Heart right ventricle (tissue), 16 donors: ENCODE results near the gene MAP3K6. TPM values are rescaled to one million over a fixed set of nuclear protein-coding genes. Genes with fewer than 3 reads are reported as not detected.
"Not testable (repeated sequence)": the region's sequence is repeated elsewhere in the genome, so short reads cannot be mapped to it uniquely, and the experiment has no call there.

Experiments used
- ATAC-seq, 8 donors: fragments of 200-7000 bp; cut with Tn5 transposase; one replicate each; pipeline ENCODE4 v1.9.1; 2020; ENCODE audit warnings: mild to moderate bottlenecking in 8 of 8, moderate library complexity in 8 of 8, moderate number of reproducible peaks in 1 of 8
- DNase-seq, 2 donors: peaks; one replicate each; pipeline ENCODE4 v3.0.0-alpha.2; 2020
- H3K27ac ChIP-seq, 10 donors: fragments of 200-600 bp; sonication (generic) in 2 of 10; one replicate each; pipeline versions ENCODE4 v1.5.0 to v1.8.0; 2020 to 2022; ENCODE audit warnings: mild to moderate bottlenecking in 3 of 10
- H3K27me3 ChIP-seq, 7 donors: fragments of 200-600 bp; one replicate each; pipeline ENCODE4 v1.8.0; 2021 to 2022; ENCODE audit warnings: mild to moderate bottlenecking in 2 of 7
- H3K36me3 ChIP-seq, 9 donors: fragments of 200-600 bp; sonication (generic) in 1 of 9; one replicate each; pipeline versions ENCODE4 v1.5.0 to v1.8.0; 2020 to 2022; ENCODE audit warnings: mild to moderate bottlenecking in 2 of 9
- H3K4me1 ChIP-seq, 9 donors: fragments of 200-600 bp; sonication (generic) in 1 of 9; one replicate each; pipeline versions ENCODE4 v1.5.0 to v1.8.0; 2020 to 2022; ENCODE audit warnings: mild to moderate bottlenecking in 4 of 9
- H3K4me3 ChIP-seq, 10 donors: fragments of 200-600 bp; sonication (generic) in 2 of 10; one replicate each; pipeline versions ENCODE4 v1.5.0 to v1.8.0; 2020 to 2022; ENCODE audit warnings: mild to moderate bottlenecking in 7 of 10, moderate library complexity in 2 of 10
- H3K9me3 ChIP-seq, 11 donors: fragments of 200-600 bp in 10 of 11; sonication (generic) in 2 of 11; one replicate each; pipeline versions ENCODE4 v1.5.0 to v1.8.0; 2013 to 2022; ENCODE audit warnings: mild to moderate bottlenecking in 2 of 11, control low read depth in 1 of 11, moderate library complexity in 1 of 11
- WGBS, 2 donors: extraction: QIAGEN DNeasy Blood & Tissue Kit; methylation state at CpG; one replicate each; pipeline ENCODE4 v1.1.7; 2013; ENCODE audit warnings: inconsistent platforms in 1 of 2; 5-methylcytosine and 5-hydroxymethylcytosine counted together
- intact Hi-C, 10 donors: fragments of 100-400 bp; cut with DNase I; formaldehyde crosslinking; loops; one replicate each; pipeline versions ENCODE4 v1.11.1 to v1.14.2; 2022
- polyA plus RNA-seq, 2 donors: library from polyadenylated mRNA; stranded (reverse); fragments of 200-250 nt; gene quantifications; one replicate each; pipeline ENCODE4 v1.2.3, GENCODE V29; 2013
- total RNA-seq, 10 donors: library from RNA; stranded (reverse); fragmentation: NEBNext Ultra II Directional in 3 of 10; extraction: Animal tissue kit (Norgen Biotek cat#: 25700) in 3 of 10; gene quantifications; one replicate each; pipeline versions ENCODE4 v1.2.1 to v1.2.4, GENCODE V29; 2021 to 2023
- TF ChIP-seq, protein P1 (sequence below), 9 donors: fragments of 200-600 bp; sonication (generic) in 2 of 9; IDR thresholded peaks; one replicate each; pipeline versions ENCODE4 v1.5.0 to v1.8.0; 2021 to 2022; ENCODE audit warnings: antibody characterized with exemption in 9 of 9, mild to moderate bottlenecking in 5 of 9, moderate library complexity in 1 of 9
- donor health status: Arrhythmogenic right ventricular cardiomyopathy.
- donor health status: ischemic (EF 13 %, LVEDD 7.1; RV severe dilation, severe dysfunction).
- donor health status: healthy with polysubstance abuse.
- donor health status: DM: no; HTN: yes; CAD: no.
- donor health status: DM: no; HTN: no; CAD: no.
- donor health status: ischemic (EF 25% LVEDD 6.9; RV normal size, moderate dysfunction).
- donor health status: ischemic (EF 25% LVEDD 5.7; RV mildly dilated, moderate dysfunction).
- donor health status: healthy.
- donor health status: DM: yes; HTN: yes; CAD: no.
- donor health status: Ischemic cardiomyopathy.
- donor health status: ischemic (EF 35%, LVEDD 5.7; RV mildly dilated, moderate dysfunction).
- donor health status: nonischemic (EF 11% LVEDD 7.7; RV severe dilation, severe dysfunction).
- donor health status: DM: yes; HTN: yes; CAD: no.
- donor health status: PGD.
- donor health status: ischemic (EF 29% LVEDD 5.4; RV normal size, mild dysfunction).
- donor health status: nonischemic (EF 23%, LVEDD 6.1; RV moderate dilation, normal function).

Gene MAP3K6
- total and polyA plus RNA-seq, 12 donors: 18.6 to 179 (median 30.4) TPM

GRCh38 chr1:27406362-27406680 lies 39.6 kb upstream of the MAP3K6 start:
- H3K4me3 ChIP-seq: no peak overlapping the region
- no peaks in the 10 kb centered on the region for H3K9me3 ChIP-seq
- peak overlapping the region; percentile 68 to 91 (median 82) for H3K27ac ChIP-seq
- H3K4me1 ChIP-seq: peaks cover 41 to 65% (median 59%) of the 10 kb centered on the region in 9 donors
- ATAC-seq (no peak), DNase-seq (no peak)
- no peaks in the 10 kb centered on the region for H3K27me3 ChIP-seq
- H3K36me3 ChIP-seq: peaks cover 0 to 61% (median 31%) of the 10 kb centered on the region in 9 donors
- TF ChIP-seq, protein P1, sequence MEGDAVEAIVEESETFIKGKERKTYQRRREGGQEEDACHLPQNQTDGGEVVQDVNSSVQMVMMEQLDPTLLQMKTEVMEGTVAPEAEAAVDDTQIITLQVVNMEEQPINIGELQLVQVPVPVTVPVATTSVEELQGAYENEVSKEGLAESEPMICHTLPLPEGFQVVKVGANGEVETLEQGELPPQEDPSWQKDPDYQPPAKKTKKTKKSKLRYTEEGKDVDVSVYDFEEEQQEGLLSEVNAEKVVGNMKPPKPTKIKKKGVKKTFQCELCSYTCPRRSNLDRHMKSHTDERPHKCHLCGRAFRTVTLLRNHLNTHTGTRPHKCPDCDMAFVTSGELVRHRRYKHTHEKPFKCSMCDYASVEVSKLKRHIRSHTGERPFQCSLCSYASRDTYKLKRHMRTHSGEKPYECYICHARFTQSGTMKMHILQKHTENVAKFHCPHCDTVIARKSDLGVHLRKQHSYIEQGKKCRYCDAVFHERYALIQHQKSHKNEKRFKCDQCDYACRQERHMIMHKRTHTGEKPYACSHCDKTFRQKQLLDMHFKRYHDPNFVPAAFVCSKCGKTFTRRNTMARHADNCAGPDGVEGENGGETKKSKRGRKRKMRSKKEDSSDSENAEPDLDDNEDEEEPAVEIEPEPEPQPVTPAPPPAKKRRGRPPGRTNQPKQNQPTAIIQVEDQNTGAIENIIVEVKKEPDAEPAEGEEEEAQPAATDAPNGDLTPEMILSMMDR (IDR thresholded peaks at IDR 0.05): no peak
- intact Hi-C loops: loop anchor here in 2 of 10 donors (10.0 kb wide), 1 partner anchor 258 kb away; no protein-coding TSS in a partner anchor
- WGBS, 2 donors: 55 to 60% methylated on average over 4 of the region's 4 CpGs

DNA sequence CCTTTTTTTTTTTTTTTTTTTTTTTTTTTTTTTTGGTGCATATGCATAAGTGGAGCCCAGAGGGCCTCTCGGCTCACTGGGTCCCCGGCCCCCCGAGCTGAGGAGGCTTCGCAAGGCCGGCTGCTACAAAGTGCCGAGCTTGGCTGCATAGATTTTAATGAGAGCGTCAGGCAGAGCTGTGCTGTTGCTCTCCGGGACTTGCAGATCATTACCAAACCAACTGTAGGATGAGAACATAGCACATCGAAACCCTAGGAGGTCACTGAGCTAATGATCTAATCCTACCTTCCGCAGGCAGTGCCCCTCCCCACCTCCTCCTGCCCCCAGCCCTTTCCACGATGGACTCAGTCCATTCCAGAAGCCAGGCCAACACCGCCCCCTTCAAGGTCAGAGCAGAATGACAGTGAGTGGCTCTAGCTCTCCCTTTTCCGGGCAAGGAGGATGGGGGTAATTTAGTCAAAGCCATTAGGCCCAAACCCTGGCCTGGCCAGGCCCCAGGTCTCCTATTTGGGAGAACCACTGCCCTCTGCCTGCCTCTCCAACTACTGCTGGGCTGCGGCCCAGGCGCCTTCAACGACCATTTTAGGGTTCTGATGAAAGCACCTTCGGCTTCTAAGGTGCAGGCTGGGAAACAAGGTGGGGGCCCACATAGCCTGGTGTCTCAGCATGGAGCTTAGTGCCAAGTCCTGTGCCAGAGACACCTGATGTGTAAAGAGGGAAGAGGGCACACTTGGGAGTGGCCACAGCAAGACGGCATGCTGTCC lies 39.0 kb upstream of the MAP3K6 start:
- H3K4me1 ChIP-seq: peaks cover 41 to 71% (median 63%) of the 10 kb centered on the region in 9 donors
- H3K27ac ChIP-seq: peak overlapping the region; percentile 68 to 91 (median 82)
- intact Hi-C loops: loop anchor here in 2 of 10 donors (10.0 kb wide), 1 partner anchor 259 kb away; no protein-coding TSS in a partner anchor
- H3K9me3 ChIP-seq, DNase-seq, H3K27me3 ChIP-seq, H3K4me3 ChIP-seq: not testable (repeated sequence)
- 47 to 53% methylated on average over 17 of the region's 18 CpGs for WGBS, 2 donors
- ATAC-seq: peak in 7 of 8 donors; percentile 7 to 25 (median 11)
- H3K36me3 ChIP-seq: peaks cover 0 to 56% (median 25%) of the 10 kb centered on the region in 9 donors
- TF ChIP-seq, protein P1 (IDR thresholded peaks at IDR 0.05): peak in 7 of 9 donors; percentile 16 to 41 (median 26)

GRCh38 chr1:27405074-27405473 lies 38.3 kb upstream of the MAP3K6 start:
- H3K9me3 ChIP-seq: no peaks in the 10 kb centered on the region
- H3K27me3 ChIP-seq: no peaks in the 10 kb centered on the region
- TF ChIP-seq, protein P1 (IDR thresholded peaks at IDR 0.05): peak in 1 of 9 donors; percentile 11
- WGBS, 2 donors: 25 to 28% methylated on average over 13 of the region's 13 CpGs
- DNase-seq (peak; percentile 58 to 64), ATAC-seq (peak; percentile 26 to 57 (median 45))
- intact Hi-C loops: loop anchor here in 2 of 10 donors (10.0 kb wide), 1 partner anchor 260 kb away; no protein-coding TSS in a partner anchor
- peaks cover 41 to 78% (median 67%) of the 10 kb centered on the region in 9 donors for H3K4me1 ChIP-seq
- no peak overlapping the region for H3K4me3 ChIP-seq
- peak overlapping the region; percentile 68 to 91 (median 82) for H3K27ac ChIP-seq
- H3K36me3 ChIP-seq: peaks cover 0 to 49% (median 18%) of the 10 kb centered on the region in 9 donors

DNA sequence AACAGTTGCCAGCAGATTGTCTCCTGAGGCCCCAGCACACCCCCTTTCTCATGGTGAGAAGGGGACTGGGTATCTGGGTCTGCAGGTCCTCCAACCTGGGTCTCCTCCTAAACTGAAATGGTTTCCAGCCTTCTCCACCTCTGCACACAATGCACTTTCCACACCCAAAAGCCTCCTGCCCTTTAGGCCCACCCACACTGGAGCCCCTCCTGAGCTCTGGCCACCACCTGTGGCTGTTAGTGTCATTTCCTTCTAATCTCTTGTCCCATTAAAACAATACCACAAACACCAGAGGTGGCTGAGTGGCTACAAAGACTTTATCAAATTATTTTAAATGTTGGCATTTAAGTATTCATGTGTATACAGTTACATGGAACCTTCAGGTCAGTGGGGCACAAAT lies 37.2 kb upstream of the MAP3K6 start:
- H3K36me3 ChIP-seq: peaks cover 0 to 37% (median 17%) of the 10 kb centered on the region in 9 donors
- no peaks in the 10 kb centered on the region for H3K27me3 ChIP-seq
- peak overlapping the region; percentile 68 to 91 (median 82) for H3K27ac ChIP-seq
- TF ChIP-seq, protein P1 (IDR thresholded peaks at IDR 0.05): no peak
- ATAC-seq: peak in 1 of 8 donors; percentile 9
- no peaks in the 10 kb centered on the region for H3K9me3 ChIP-seq
- DNase-seq: no peak
- intact Hi-C loops: loop anchor here in 9 of 10 donors (2.0 to 10.0 kb wide), 4 partner anchors 201 to 261 kb away; partner anchors contain the start of gene AHDC1 (in 1 of the 9)
- peaks cover 41 to 89% (median 78%) of the 10 kb centered on the region in 9 donors for H3K4me1 ChIP-seq
- peak overlapping the region in 1 of 10 donors; percentile 5 for H3K4me3 ChIP-seq
